ENCODE measurements around the gene RGL4. TPM values are rescaled to one million over a fixed set of nuclear protein-coding genes. Genes with fewer than 3 reads are reported as not detected.
"Not testable (repeated sequence)": the region's sequence is repeated elsewhere in the genome, so short reads cannot be mapped to it uniquely, and the experiment has no call there.

The RGL4 gene
- total RNA-seq, 1 experiment from 2014 or later: 103 TPM

GRCh38 chr22:23660381-23660780 lies 30.4 kb upstream of the RGL4 start:
- not testable (repeated sequence) for H3K27me3 ChIP-seq (ENCODE audit: low read length); H3K9me2 ChIP-seq (replicated peaks; ENCODE audit: insufficient read depth, low read length); H3K27ac ChIP-seq (ENCODE audit: low read length); H4K20me1 ChIP-seq (ENCODE audit: insufficient read depth, low read depth, low read length); H3K4me2 ChIP-seq (ENCODE audit: low read depth, low read length, poor library complexity, severe bottlenecking); H3K4me1 ChIP-seq (ENCODE audit: low read length); H3K4me3 ChIP-seq (ENCODE audit: low read length); H3K9ac ChIP-seq (ENCODE audit: low read length); H3K36me3 ChIP-seq (ENCODE audit: insufficient read depth, low read length); H3K9me3 ChIP-seq (ENCODE audit: low read length); H3K79me2 ChIP-seq (ENCODE audit: low read length); DNase-seq; H2AFZ ChIP-seq (ENCODE audit: low read length)

GRCh38 chr22:23670378-23671295 lies 20.2 kb upstream of the RGL4 start:
- Histone ChIP-seq H3K79me2 (ENCODE audit: low read length) (no peaks in the 10 kb centered on the region), H3K27me3 (ENCODE audit: low read length) (no peaks in the 10 kb centered on the region), H3K4me2 (ENCODE audit: low read depth, low read length, poor library complexity, severe bottlenecking) (no peak overlapping the region), H3K36me3 (ENCODE audit: insufficient read depth, low read length) (no peaks in the 10 kb centered on the region), H3K9ac (ENCODE audit: low read length) (no peak overlapping the region), H4K20me1 (ENCODE audit: insufficient read depth, low read depth, low read length) (no peaks in the 10 kb centered on the region), H3K4me3 (ENCODE audit: low read length) (no peak overlapping the region), H3K27ac (ENCODE audit: low read length) (no peak overlapping the region), H3K9me2 (replicated peaks; ENCODE audit: insufficient read depth, low read length) (no peaks in the 10 kb centered on the region), H3K4me1 (ENCODE audit: low read length) (no peaks in the 10 kb centered on the region), H2AFZ (ENCODE audit: low read length) (no peak overlapping the region), H3K9me3 (ENCODE audit: low read length) (no peaks in the 10 kb centered on the region)
- DNase-seq: no peak

DNA sequence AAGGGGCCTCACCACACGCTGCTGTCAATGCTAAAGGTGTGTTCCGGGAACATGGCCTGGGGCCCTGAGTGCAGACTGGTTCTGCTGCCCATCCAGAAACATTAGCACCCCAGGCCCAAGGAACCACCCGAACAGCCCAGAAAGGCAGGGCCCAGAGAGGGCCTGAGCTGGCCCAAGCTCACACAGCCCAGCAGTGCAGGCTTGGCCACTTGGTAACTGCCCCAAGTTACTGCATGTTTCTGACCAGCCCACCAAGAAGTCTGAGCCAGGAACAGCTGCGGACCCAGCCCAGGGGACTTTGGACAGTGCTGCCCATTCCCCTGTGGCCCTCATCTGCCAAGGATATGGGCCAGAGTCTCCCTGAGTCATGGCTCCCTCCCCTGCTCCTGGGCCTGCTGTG lies 19.4 kb upstream of the RGL4 start:
- H3K4me2 ChIP-seq (ENCODE audit: low read depth, low read length, poor library complexity, severe bottlenecking); H3K9ac ChIP-seq (ENCODE audit: low read length); DNase-seq: not testable (repeated sequence)

DNA sequence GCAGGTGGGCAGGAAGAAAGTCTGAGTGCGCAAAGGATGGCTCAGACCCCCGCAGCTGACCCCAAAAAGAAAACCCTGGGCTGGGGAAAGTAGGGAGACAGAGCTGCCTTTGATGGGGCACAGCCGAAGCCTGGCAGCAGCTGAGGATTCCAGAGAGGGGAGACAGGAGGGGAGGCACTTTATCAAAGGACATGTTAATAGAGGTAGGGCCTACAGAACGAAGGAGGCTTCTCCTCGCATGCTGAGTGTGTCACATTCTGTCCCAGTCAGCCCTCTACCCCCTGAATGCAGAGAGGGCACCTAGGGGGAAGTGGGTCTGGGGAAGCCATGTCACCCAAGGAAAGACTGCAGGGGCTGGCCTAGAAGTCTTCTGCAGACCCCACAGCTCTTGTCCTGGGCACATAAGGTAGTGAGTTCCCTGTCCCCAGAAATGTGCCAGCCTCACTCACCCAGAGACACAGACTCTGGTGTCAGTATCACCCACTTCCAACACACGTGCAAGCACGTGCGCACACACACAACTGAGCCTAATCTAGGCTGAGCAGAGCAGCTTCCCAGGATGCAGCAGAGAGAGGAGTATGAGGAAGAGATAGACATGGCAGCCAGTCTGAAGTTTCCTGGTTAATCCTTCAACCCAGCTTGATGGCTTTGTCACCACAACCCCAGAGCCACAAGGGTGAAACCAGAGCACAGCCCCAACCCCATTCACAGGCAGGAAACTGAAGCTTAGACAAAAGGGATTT lies 18.3 kb upstream of the RGL4 start:
- not testable (repeated sequence) for H3K36me3 ChIP-seq (ENCODE audit: insufficient read depth, low read length); H3K9ac ChIP-seq (ENCODE audit: low read length); H3K27me3 ChIP-seq (ENCODE audit: low read length); H3K4me1 ChIP-seq (ENCODE audit: low read length); H3K4me3 ChIP-seq (ENCODE audit: low read length); H3K4me2 ChIP-seq (ENCODE audit: low read depth, low read length, poor library complexity, severe bottlenecking); H3K27ac ChIP-seq (ENCODE audit: low read length); H2AFZ ChIP-seq (ENCODE audit: low read length); H4K20me1 ChIP-seq (ENCODE audit: insufficient read depth, low read depth, low read length); H3K9me2 ChIP-seq (replicated peaks; ENCODE audit: insufficient read depth, low read length); H3K9me3 ChIP-seq (ENCODE audit: low read length); DNase-seq; H3K79me2 ChIP-seq (ENCODE audit: low read length)

More for the DNA sequence above, 19.4 kb upstream of the RGL4 start:
- not testable (repeated sequence) for H3K27me3 ChIP-seq (ENCODE audit: low read length); H3K79me2 ChIP-seq (ENCODE audit: low read length); H3K27ac ChIP-seq (ENCODE audit: low read length); H3K4me3 ChIP-seq (ENCODE audit: low read length); H3K9me2 ChIP-seq (replicated peaks; ENCODE audit: insufficient read depth, low read length); H3K4me1 ChIP-seq (ENCODE audit: low read length); H3K9me3 ChIP-seq (ENCODE audit: low read length); H4K20me1 ChIP-seq (ENCODE audit: insufficient read depth, low read depth, low read length); H3K36me3 ChIP-seq (ENCODE audit: insufficient read depth, low read length); H2AFZ ChIP-seq (ENCODE audit: low read length)

DNA sequence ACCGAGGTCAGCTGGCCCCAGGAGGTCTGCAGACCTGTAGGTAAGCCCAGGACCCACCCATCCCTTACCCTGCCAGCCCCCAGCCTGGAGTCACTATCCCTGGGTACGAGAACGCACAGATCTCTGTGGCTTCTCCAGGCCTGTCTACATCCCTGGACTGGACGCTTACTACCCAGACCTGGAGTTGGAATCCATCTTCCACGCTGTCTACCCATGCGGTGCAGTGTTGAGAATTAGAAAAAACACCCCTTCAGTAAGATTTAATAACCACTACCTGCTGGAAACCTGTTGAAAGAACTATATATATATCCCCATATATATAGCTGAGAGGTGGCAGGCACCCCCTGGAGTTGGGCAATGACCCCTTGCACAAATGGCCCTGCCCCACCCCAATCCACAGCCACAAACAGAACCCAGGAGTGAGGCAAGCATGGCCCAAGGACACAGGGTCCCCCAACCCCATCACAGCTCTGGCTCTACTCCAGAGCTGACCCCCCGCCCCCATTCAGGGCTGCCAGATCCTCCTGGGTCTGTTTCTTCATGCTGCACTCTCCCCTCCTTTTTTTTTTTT lies 17.7 kb upstream of the RGL4 start:
- H3K9ac ChIP-seq (ENCODE audit: low read length): no peak overlapping the region
- 0 out of 2 replicates have a peak, but pooled peaks cover 2% of the 10 kb centered on the region for H3K4me1 ChIP-seq (ENCODE audit: low read length)
- no peaks in the 10 kb centered on the region for H3K79me2 ChIP-seq (ENCODE audit: low read length)
- no peak overlapping the region for H3K4me2 ChIP-seq (ENCODE audit: low read depth, low read length, poor library complexity, severe bottlenecking)
- no peaks in the 10 kb centered on the region for H3K27me3 ChIP-seq (ENCODE audit: low read length)
- H2AFZ ChIP-seq (ENCODE audit: low read length): no peak overlapping the region
- H3K9me2 ChIP-seq (replicated peaks; ENCODE audit: insufficient read depth, low read length): no peaks in the 10 kb centered on the region
- no peak overlapping the region for H3K4me3 ChIP-seq (ENCODE audit: low read length)
- H3K9me3 ChIP-seq (ENCODE audit: low read length): no peaks in the 10 kb centered on the region
- H3K36me3 ChIP-seq (ENCODE audit: insufficient read depth, low read length): no peaks in the 10 kb centered on the region
- H3K27ac ChIP-seq (ENCODE audit: low read length): no peak overlapping the region
- no peaks in the 10 kb centered on the region for H4K20me1 ChIP-seq (ENCODE audit: insufficient read depth, low read depth, low read length)
- DNase-seq: no peak

DNA sequence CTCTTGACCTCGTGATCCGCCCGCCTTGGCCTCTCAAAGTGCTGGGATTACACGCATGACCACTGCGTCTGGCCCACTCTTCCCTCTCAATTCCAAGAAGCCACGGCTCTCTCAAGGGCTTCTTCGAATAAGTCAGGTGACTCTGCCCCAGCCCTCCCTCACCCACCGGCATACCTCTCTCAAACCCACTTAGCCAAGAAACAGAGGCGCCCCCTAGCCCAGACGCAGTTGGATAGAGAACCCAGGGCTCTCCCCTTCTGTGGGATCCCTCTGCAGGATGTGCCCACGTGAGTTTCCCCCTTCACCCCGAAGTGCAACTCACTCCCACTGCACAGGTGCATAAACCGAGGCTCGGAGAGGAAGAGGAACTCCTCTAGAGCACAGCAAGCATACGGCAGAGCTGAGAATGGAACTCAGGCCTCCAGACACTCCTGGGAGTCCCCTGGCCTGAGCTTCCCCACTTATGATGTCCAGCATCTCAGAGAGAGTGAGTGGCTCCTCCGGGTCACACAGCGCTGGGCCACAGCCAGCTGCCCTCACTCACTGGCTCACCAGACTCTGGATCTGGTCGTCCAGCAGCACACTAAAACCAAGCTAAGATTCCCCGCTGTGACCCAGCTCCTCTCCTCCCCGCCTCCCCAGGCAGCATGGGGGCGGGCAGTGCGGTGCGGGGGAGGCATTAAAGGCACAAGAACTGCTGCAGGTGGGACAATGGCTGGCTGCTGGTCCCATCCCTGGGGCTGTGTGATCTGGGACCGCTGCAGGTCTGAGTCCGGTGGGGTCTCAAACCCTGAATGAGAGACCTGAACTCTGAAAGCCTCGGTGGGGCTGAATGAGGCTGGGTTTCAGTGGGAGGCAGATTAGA lies 16.8 kb upstream of the RGL4 start:
- H3K4me1 ChIP-seq (ENCODE audit: low read length): 0 out of 2 replicates have a peak, but pooled peaks cover 3% of the 10 kb centered on the region
- no peaks in the 10 kb centered on the region for H3K27me3 ChIP-seq (ENCODE audit: low read length)
- H3K9me2 ChIP-seq (replicated peaks; ENCODE audit: insufficient read depth, low read length): no peaks in the 10 kb centered on the region
- no peaks in the 10 kb centered on the region for H4K20me1 ChIP-seq (ENCODE audit: insufficient read depth, low read depth, low read length)
- no peak for DNase-seq
- H3K36me3 ChIP-seq (ENCODE audit: insufficient read depth, low read length): 0 out of 2 replicates have a peak, but pooled peaks cover under 1% of the 10 kb centered on the region
- H3K9me3 ChIP-seq (ENCODE audit: low read length): no peaks in the 10 kb centered on the region
- H3K9ac ChIP-seq (ENCODE audit: low read length): no peak overlapping the region
- no peak overlapping the region for H3K27ac ChIP-seq (ENCODE audit: low read length)
- no peak overlapping the region for H3K4me3 ChIP-seq (ENCODE audit: low read length)
- no peak overlapping the region for H3K4me2 ChIP-seq (ENCODE audit: low read depth, low read length, poor library complexity, severe bottlenecking)
- H2AFZ ChIP-seq (ENCODE audit: low read length): no peak overlapping the region
- H3K79me2 ChIP-seq (ENCODE audit: low read length): no peaks in the 10 kb centered on the region

DNA sequence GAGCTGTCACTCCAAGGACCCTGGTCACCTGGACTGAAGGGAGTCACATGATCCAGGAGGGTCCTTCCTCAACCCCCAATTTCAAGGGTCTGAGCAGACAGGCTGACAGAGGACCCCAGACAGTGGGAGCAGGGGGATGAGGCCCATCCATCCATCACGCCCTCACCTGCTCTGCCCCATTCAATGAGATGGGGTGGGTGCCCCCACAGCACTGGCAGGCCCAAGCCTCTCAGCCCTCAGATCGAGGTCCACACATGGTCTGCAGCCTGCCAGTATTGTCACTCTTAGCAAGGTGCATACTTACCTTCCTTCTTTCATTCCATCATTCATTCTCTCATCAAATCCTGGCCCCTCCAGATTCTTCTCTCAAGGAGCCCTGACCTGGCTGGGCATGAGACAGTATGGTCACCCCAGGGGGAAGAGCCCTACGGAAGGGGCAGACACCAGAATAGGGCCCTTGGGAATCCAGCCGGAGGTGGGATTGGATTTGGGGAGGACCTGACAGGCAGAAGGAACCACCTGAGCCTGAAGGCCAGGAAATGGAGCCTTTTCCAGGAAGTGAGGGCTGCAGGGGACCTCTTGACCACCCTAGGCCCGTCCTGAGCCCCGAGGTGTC lies 15.8 kb upstream of the RGL4 start:
- not testable (repeated sequence) for H3K27me3 ChIP-seq (ENCODE audit: low read length); H3K36me3 ChIP-seq (ENCODE audit: insufficient read depth, low read length); H3K4me1 ChIP-seq (ENCODE audit: low read length); H3K79me2 ChIP-seq (ENCODE audit: low read length); H2AFZ ChIP-seq (ENCODE audit: low read length); H3K27ac ChIP-seq (ENCODE audit: low read length); H3K9me2 ChIP-seq (replicated peaks; ENCODE audit: insufficient read depth, low read length); DNase-seq; H3K9ac ChIP-seq (ENCODE audit: low read length); H3K4me3 ChIP-seq (ENCODE audit: low read length); H3K4me2 ChIP-seq (ENCODE audit: low read depth, low read length, poor library complexity, severe bottlenecking); H3K9me3 ChIP-seq (ENCODE audit: low read length); H4K20me1 ChIP-seq (ENCODE audit: insufficient read depth, low read depth, low read length)

Measured in Karpas-422 (cell line).